Activated CD4-positive, alpha-beta T cell treated with anti-CD3 and anti-CD28 coated beads, Interleukin-2, amount 50 U/mL, for 16 hours (primary cell): Measurements from ENCODE around the gene C2CD4D.

ENCODE experiments used
- DNase-seq: peaks from one replicate; pipeline ENCODE4 v3.0.0-alpha.2; 2020

C2CD4D gene

DNA sequence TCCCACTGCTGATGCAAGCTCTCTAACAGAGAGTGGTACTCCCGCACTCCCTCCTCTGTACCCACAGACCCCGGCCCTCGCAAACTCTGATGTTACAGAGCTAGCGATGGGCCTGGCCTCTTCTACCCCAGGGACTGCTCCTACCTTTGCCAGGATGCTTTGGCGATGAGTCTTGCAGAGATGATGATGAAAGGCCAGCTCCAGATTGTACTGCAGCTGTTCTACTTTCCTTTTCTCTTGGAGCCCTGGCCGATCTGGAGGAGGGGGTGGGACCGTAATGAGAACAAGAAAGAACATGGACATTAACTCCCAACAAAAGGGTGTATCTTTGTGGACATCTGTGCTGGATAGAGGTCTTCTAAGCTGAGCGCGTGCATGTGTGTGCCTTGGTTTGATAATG is 28.4 kb downstream of the C2CD4D start:
- no peak for DNase-seq

- no peak for DNase-seq
These were observed 29.5 kb downstream of the C2CD4D start for GRCh38 chr1:151809985-151810556.

DNA sequence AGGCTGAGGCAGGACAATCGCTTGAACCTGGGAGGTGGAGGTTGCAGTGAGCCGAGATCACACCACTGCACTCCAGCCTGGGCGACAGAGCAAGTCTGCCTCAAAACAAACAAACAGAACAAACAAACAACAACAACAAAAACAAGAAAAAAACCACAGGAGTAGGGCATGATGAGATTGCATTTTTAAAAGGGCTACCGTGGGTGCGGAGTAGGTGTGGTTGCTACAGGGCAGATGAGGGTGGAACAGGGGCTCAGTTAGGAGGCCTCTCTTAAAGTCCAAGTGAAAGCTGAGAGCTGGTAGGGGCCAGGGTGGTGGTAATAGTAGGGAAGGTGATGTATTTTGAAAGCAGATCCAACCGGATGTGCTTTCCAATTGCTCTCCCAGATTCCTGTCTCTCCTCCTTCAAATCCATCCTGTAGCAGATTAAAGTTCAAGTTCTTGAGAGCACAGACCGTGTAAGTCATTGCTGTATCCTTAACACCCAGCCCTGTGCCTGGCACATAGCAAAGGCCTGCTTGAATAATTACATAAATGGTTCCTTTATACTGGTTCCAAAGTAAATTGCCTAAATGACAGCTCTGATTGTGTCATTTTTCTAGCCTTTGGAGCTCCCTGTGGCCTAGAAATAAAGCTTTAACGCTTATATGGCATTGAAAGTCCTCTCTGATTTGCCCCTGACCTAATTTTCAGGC is 30.2 kb downstream of the C2CD4D start:
- DNase-seq, result no peak

GRCh38 chr1:151807766-151808165 is 31.9 kb downstream of the C2CD4D start:
- no peak for DNase-seq

DNA sequence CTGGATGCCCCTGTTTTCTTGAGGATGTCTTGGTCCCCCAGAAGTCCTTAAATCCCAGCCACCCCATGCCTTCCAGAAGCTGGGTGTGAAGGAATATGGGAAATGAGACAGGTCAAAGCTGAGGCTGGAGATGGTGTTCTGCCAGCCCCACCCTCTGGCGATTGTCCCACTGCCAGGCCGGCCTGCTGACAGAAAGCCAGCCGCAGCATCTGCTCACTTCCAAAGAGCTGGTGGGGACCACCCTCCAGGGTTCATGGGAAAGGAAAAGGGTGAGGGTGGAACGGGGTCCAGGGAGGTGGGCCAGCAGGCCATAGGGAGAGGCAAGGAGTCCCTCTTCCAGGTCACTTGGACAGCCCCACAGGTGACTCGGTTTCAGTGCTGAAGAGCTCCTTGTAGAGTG is 32.5 kb downstream of the C2CD4D start:
- DNase-seq, result no peak

GRCh38 chr1:151806170-151806569 is 33.5 kb downstream of the C2CD4D start:
- DNase-seq, result no peak

GRCh38 chr1:151805066-151805820 is 34.4 kb downstream of the C2CD4D start, which contains the start of gene LINGO4:
Gene LINGO4 (minus strand): TSS chr1:151805419. CDS start chr1:151802704, 2,715 bp downstream.
- no peak for DNase-seq

DNA sequence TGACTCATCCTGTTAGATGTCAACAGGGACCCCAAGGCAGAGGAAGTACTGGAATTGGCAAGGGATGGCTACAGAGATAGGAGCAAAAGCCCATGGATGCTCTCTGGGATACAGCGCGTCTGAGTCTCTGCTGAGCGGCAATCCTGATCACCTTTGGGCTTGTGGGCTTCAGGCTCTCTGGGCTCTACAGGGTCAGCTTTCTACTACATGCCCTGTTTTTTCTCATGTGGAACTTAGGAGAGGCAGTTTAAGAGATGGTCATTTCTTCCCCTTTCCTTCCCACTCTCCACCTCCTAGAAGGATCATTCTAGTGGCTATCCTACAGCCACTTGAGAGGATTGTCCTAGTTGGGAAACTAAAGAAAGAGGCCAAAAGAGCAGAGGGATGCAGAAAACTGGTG is 35.7 kb downstream of the C2CD4D start:
- no peak for DNase-seq

GRCh38 chr1:151803164-151803563 is 36.5 kb downstream of the C2CD4D start:
- no peak for DNase-seq

DNA sequence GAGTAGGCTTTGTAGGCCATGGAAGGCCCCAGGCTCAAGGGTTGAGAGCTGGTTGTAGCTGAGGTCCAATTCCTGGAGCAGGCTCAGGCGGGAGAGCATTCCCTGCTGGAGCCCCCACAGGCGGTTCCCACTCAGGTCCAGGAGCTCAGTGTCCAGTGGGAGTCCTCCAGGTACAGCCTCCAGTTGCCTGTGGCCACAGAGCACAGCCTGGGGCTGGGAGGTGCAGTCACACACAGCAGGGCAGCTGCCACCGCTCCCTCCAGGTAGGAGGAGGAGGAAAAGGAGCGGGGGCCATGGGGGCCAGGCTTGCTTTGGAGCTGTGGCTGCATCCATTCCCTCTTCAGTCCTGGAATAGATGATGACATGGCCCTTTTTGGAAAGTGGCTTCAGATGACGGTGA is 37.2 kb downstream of the C2CD4D start:
- no peak for DNase-seq

GRCh38 chr1:151801846-151802245 is 37.8 kb downstream of the C2CD4D start:
- no peak for DNase-seq

GRCh38 chr1:151801310-151801820 is 38.3 kb downstream of the C2CD4D start:
- no peak for DNase-seq

DNA sequence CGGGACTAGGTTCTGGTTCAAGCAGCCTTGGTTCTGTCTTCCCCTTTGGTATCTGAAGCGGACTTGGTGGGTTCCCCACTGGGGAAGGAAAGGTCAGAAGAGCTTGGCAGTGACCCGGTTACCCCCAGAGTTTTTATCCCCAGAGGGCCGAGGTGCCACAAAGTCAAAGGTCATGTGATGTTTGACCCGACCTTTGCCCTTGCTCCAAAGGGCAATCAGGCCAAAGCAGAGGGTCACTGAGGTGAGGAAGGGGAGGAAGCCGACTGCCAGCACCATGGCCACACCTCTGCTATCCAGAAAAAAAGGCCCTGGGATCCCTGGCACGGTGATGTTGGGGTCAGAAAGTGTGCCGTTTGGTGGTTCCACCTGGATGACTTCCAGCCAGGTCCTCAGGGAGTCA is 38.8 kb downstream of the C2CD4D start:
- no peak for DNase-seq

DNA sequence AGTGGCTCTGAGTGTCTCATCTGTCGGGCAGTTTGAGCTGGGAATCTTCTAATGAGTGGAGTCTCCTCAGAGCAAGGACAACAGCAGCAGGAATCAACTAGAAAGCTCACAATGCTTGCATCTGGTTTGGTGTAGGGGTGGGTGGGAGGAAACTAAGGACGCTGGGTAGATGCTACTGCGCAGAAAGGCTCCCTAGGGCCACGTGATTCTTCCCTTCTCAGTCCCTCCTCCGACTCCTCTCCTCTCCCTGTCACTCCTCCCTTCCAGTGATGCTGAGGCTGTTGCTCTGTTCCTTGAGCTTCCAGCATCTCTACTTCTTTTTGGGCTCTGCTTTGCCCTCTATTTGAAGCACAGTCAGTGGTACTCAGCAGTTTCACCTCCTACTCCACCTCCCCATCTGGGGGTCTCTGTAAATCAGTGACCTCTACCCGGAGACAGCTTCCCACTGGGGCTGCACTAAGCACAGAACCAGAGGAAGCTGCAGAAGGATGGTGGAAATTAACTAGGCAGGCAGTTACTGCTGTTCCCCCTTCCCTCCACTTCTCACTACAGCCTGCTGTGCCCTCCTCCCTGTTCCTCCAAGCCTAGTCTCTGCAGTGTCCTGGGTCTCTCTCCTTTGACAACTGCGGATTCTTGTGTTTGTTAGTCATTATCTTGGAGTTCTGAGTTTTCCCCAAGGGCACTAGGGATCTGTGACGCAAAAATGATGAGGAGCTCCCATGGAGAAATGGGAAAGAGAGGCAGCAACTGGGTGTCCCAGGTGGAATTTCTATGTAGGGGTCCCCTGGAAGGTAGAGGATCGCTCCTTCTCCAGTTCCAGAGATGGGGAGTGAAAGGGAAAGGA is 40.2 kb downstream of the C2CD4D start:
- DNase-seq, result no peak

GRCh38 chr1:151798571-151798970 is 41.0 kb downstream of the C2CD4D start:
- no peak for DNase-seq

- DNase-seq, result no peak
These were observed 48.5 kb downstream of the C2CD4D start for GRCh38 chr1:151790940-151791651.

- peak; percentile 100 for DNase-seq
These were observed 49.3 kb downstream of the C2CD4D start, which contains the start of gene TDRKH for GRCh38 chr1:151790071-151790939. Gene TDRKH (minus strand): TSS chr1:151790500. CDS start chr1:151783022, 7,478 bp downstream.
